Prostate gland (tissue), 2 donors: ENCODE data around the gene TOX3. TPM values are rescaled to one million over a fixed set of nuclear protein-coding genes. Genes with fewer than 3 reads are reported as not detected.

ENCODE experiments used
- DNase-seq: peaks from one replicate; pipeline ENCODE4 v3.0.0-alpha.2; 2019; ENCODE audit warnings: low spot score
- H3K27ac ChIP-seq, 2 donors: fragments of 200-600 bp; sonication (generic); 2 replicates each; pipeline ENCODE4 v1.5.1; 2017 to 2019
- H3K27me3 ChIP-seq: fragments of 200-600 bp; sonication (generic); replicated peaks from 2 replicates; pipeline ENCODE4 v1.5.1; 2019; ENCODE audit not compliant: insufficient read depth
- H3K36me3 ChIP-seq, 2 donors: fragments of 200-600 bp; sonication (generic); 1 replicate in 1 of 2; 2 replicates in 1 of 2; pipeline versions ENCODE4 v1.5.1 to v1.8.1; 2017 to 2019
- H3K4me1 ChIP-seq: fragments of 200-600 bp; sonication (generic); replicated peaks from 2 replicates; pipeline ENCODE4 v1.5.1; 2019
- H3K4me3 ChIP-seq, 2 donors: fragments of 200-600 bp; sonication (generic); 2 replicates each; pipeline ENCODE4 v1.5.1; 2017 to 2019
- H3K9me3 ChIP-seq: fragments of 200-600 bp; sonication (generic); 2 replicates; pipeline ENCODE4 v1.5.1; 2017
- POLR2A ChIP-seq: fragments of 450-650 bp; IDR thresholded peaks from one replicate; pipeline ENCODE4 v1.6.1; 2016; ENCODE audit warnings: antibody characterized with exemption, mild to moderate bottlenecking
- POLR2AphosphoS5 ChIP-seq: sonication (generic); formaldehyde crosslinking; IDR thresholded peaks from one replicate; pipeline ENCODE4 v1.6.1; 2017; ENCODE audit warnings: antibody characterized with exemption
- WGBS: methylation state at CpG from one replicate; pipeline ENCODE4 v1.1.5; 2018; 5-methylcytosine and 5-hydroxymethylcytosine counted together
- intact Hi-C: fragments of 100-400 bp; cut with DNase I; formaldehyde crosslinking; loops from one replicate; pipeline ENCODE4 v1.14.2; 2022
- total RNA-seq, 2 donors: library from RNA; depleted of rRNA; stranded (reverse); fragments of >200 nt; gene quantifications; one replicate each; pipeline ENCODE4 v1.1.0, GENCODE V29; 2016
- TF ChIP-seq, protein P1 (sequence below), 4 experiments: fragments of 200-600 bp in 2 of 4; fragments of 450-650 bp in 2 of 4; sonication (generic) in 2 of 4; IDR thresholded peaks; 1 replicate in 3 of 4; 2 replicates in 1 of 4; pipeline ENCODE4 v1.5.1; 2016 to 2019; ENCODE audit warnings: antibody characterized with exemption in 4 of 4, mild to moderate bottlenecking in 2 of 4, moderate library complexity in 2 of 4

The TOX3 gene
- total RNA-seq, 2 donors from 2014 or later, result 0.57 to 1.7 TPM

- no peak for DNase-seq
These were observed 18.4 kb downstream of the TOX3 start for GRCh38 chr16:52528393-52529065.

GRCh38 chr16:52526830-52527229 is 20.1 kb downstream of the TOX3 start:
- Histone ChIP-seq H3K27me3 (no peaks in the 10 kb centered on the region), H3K36me3 (no peaks in the 10 kb centered on the region), H3K9me3 (no peaks in the 10 kb centered on the region), H3K27ac (no peak overlapping the region), H3K4me3 (no peak overlapping the region), H3K4me1 (no peaks in the 10 kb centered on the region)
- intact Hi-C loops, result no loop called here
- no peak for DNase-seq
- WGBS, result 92% methylated on average over 3 of the region's 3 CpGs
- no peak for TF ChIP-seq POLR2A

More at GRCh38 chr16:52528393-52529065, 18.4 kb downstream of the TOX3 start:
- Histone ChIP-seq H3K9me3 (no peaks in the 10 kb centered on the region), H3K4me3 (no peak overlapping the region), H3K27ac (no peak overlapping the region), H3K36me3 (no peaks in the 10 kb centered on the region), H3K27me3 (no peaks in the 10 kb centered on the region), H3K4me1 (no peaks in the 10 kb centered on the region)
- no peak for TF ChIP-seq POLR2A
- TF ChIP-seq, protein P1, sequence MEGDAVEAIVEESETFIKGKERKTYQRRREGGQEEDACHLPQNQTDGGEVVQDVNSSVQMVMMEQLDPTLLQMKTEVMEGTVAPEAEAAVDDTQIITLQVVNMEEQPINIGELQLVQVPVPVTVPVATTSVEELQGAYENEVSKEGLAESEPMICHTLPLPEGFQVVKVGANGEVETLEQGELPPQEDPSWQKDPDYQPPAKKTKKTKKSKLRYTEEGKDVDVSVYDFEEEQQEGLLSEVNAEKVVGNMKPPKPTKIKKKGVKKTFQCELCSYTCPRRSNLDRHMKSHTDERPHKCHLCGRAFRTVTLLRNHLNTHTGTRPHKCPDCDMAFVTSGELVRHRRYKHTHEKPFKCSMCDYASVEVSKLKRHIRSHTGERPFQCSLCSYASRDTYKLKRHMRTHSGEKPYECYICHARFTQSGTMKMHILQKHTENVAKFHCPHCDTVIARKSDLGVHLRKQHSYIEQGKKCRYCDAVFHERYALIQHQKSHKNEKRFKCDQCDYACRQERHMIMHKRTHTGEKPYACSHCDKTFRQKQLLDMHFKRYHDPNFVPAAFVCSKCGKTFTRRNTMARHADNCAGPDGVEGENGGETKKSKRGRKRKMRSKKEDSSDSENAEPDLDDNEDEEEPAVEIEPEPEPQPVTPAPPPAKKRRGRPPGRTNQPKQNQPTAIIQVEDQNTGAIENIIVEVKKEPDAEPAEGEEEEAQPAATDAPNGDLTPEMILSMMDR (IDR thresholded peaks at IDR 0.05), result no peak
- intact Hi-C loops, result no loop called here
- 90% methylated on average over 5 of the region's 5 CpGs for WGBS

DNA sequence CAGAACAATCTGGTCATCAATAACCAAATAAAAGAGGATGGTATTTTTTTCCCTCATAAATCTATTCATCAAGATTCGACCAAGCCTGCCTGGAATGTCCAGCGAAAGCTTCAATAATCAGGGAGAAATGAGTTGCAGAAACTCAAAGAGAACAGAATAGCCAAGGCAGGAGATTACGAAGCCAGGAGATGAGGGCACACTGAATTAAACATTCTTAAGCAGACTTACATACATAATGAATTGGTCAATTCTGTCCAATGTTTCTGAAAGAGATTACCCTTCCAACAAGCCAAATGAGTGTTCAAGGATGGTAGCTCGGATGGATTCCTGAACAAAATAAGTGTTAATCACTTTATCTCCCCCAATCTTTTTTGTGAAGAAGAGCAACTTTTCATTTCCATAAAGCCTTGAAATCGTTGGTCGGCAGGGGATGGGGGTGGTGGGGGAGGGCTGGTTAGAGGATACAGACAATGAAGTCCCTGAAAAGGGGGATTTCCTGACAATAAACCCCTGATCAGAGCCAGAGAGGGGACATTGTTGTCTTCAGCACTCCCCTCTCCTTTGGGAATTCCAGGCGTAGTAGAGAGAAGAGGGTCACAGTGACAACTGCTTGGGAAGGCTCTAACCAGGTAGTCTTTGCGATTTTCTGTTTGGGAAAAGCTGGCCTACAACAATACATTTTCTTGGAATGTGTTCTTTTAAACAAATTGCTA is 20.7 kb downstream of the TOX3 start:
- DNase-seq, result no peak
- Histone ChIP-seq H3K36me3 (no peaks in the 10 kb centered on the region), H3K27ac (no peak overlapping the region), H3K4me1 (no peaks in the 10 kb centered on the region), H3K9me3 (no peaks in the 10 kb centered on the region), H3K4me3 (no peak overlapping the region), H3K27me3 (no peaks in the 10 kb centered on the region)
- TF ChIP-seq POLR2A (no peak), POLR2AphosphoS5 (no peak)
- WGBS, result 64% methylated on average over 8 of the region's 8 CpGs
- intact Hi-C loops, result no loop called here

GRCh38 chr16:52521570-52521969 is 25.4 kb downstream of the TOX3 start:
- no peaks in the 10 kb centered on the region for H3K27me3 ChIP-seq
- H3K4me3 ChIP-seq, result no peak overlapping the region
- intact Hi-C loops, result no loop called here
- no peak for DNase-seq
- H3K36me3 ChIP-seq, result no peaks in the 10 kb centered on the region
- H3K27ac ChIP-seq, result no peak overlapping the region
- 96% methylated on average over 6 of the region's 6 CpGs for WGBS
- no peak for TF ChIP-seq POLR2AphosphoS5
- TF ChIP-seq, protein P1 (IDR thresholded peaks at IDR 0.05), result no peak
- no peaks in the 10 kb centered on the region for H3K4me1 ChIP-seq
- H3K9me3 ChIP-seq, result no peaks in the 10 kb centered on the region

DNA sequence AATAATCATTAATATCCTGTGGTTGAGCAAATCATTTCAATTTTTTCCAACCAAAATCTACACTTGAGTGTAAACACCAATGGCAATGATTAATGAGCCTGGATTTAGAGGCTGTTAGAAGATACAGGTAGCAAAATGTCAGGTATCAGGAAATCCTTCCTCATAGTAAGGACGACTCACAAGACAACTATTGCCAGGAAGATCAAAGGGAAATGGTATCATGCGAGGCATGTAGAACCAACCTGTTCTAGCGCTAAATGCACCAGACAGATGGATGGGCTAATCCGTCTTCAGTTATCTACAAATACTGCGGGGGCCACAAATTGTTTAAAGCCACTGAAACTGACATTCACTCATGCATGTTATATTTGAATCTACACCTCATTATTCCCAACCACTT is 28.1 kb downstream of the TOX3 start:
- no peaks in the 10 kb centered on the region for H3K9me3 ChIP-seq
- 89% methylated on average over 5 of the region's 5 CpGs for WGBS
- no peaks in the 10 kb centered on the region for H3K36me3 ChIP-seq
- DNase-seq, result no peak
- no peaks in the 10 kb centered on the region for H3K4me1 ChIP-seq
- H3K27ac ChIP-seq, result no peak overlapping the region
- no peaks in the 10 kb centered on the region for H3K27me3 ChIP-seq
- TF ChIP-seq, protein P1 (IDR thresholded peaks at IDR 0.05), result no peak
- TF ChIP-seq POLR2AphosphoS5 (no peak), POLR2A (no peak)
- no peak overlapping the region for H3K4me3 ChIP-seq
- intact Hi-C loops, result no loop called here
